Left lung (tissue), 10 donors: ENCODE data around the gene BLTP2. TPM values are rescaled to one million over a fixed set of nuclear protein-coding genes. Genes with fewer than 3 reads are reported as not detected.
A peak's percentile ranks its signal among the peaks of the same experiment; 100 is the strongest.

Experiments used
- ATAC-seq: fragments of 200-7000 bp; cut with Tn5 transposase; one replicate; pipeline ENCODE4 v1.9.1; 2020; ENCODE audit warnings: moderate library complexity
- DNase-seq, 4 donors: peaks; one replicate each; pipeline ENCODE4 v3.0.0-alpha.2; 2013 to 2020
- H3K27ac ChIP-seq, 2 donors: fragments of 200-600 bp; sonication (generic) in 1 of 2; one replicate each; pipeline versions ENCODE4 v1.5.0 to v1.8.0; 2020 to 2021
- H3K27me3 ChIP-seq, 2 donors: fragments of 200-600 bp; sonication (generic) in 1 of 2; one replicate each; pipeline versions ENCODE4 v1.5.0 to v1.8.0; 2020 to 2021
- H3K36me3 ChIP-seq, 2 donors: fragments of 200-600 bp; sonication (generic) in 1 of 2; one replicate each; pipeline versions ENCODE4 v1.5.0 to v1.8.0; 2020 to 2021
- H3K4me1 ChIP-seq, 2 donors: fragments of 200-600 bp; one replicate each; pipeline ENCODE4 v1.8.0; 2021
- H3K4me3 ChIP-seq, 2 donors: fragments of 200-600 bp; sonication (generic) in 1 of 2; one replicate each; pipeline versions ENCODE4 v1.5.0 to v1.8.0; 2020 to 2021; ENCODE audit warnings: mild to moderate bottlenecking in 1 of 2
- H3K9me3 ChIP-seq, 2 donors: fragments of 200-600 bp; sonication (generic) in 1 of 2; one replicate each; pipeline versions ENCODE4 v1.5.0 to v1.8.0; 2020 to 2021
- CTCF ChIP-seq, 2 donors: fragments of 200-600 bp; sonication (generic) in 1 of 2; IDR thresholded peaks; one replicate each; pipeline versions ENCODE4 v1.5.0 to v1.8.0; 2021; ENCODE audit warnings: antibody characterized with exemption in 2 of 2
- intact Hi-C, 2 donors: fragments of 100-400 bp; cut with DNase I; formaldehyde crosslinking; loops; one replicate each; pipeline versions ENCODE4 v1.11.2 to v1.14.2; 2022
- polyA plus RNA-seq, 6 donors: library from polyadenylated mRNA; unstranded; fragments of 120-200 nt; gene quantifications; one replicate each; pipeline ENCODE4 v1.2.1, GENCODE V29; 2013; ENCODE audit not compliant: insufficient read length in 6 of 6
- total RNA-seq, 2 donors: library from RNA; stranded (reverse); fragmentation: NEBNext Ultra II Directional; extraction: Animal tissue kit (Norgen Biotek cat#: 25700); gene quantifications; one replicate each; pipeline ENCODE4 v1.2.1, GENCODE V29; 2021
- donor health status: DM: no; HTN: yes; CAD: no.
- donor health status: DM: no; HTN: no; CAD: no.

Gene BLTP2
- total and polyA plus RNA-seq, 8 donors = 86.8 to 184 (median 93.1) TPM

DNA sequence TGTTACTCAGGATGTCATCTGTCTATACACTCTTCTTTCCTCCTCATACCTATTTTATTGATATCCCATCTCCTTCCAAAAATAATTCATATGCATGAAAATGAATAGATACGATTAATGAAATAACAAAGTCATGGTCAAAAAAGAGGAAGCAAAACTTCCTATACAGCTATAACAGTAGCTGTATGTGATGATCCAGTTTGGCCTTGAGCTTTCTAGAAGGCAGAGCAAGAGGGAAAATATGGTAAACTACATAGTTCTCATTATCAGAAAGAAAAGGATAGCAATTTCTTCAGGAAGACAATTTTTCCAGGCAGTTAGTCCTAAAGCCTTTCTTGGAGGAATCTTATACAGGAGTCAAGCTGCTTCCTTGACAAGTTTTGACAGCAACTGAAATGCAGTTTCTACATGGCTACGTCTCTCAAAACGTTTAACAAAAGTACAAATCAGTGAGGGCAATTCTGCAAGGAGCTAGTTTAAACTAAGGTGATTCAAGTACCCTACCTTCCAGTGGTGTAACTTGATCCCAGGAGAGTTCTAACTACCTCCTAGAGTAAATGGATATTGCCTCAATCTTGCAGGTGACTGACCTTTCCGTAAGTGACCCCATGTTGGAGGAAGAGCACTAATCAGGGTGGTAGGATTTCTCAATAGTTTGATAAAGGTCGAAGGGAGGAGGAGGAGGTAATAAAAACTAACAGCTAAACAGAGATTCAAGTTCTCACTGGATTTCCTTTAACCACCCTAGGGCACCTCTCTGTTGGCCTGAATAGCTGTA, 47.2 kb downstream of the BLTP2 start:
- Histone ChIP-seq H3K36me3 (peaks cover 0 to 6% of the 10 kb centered on the region in 2 donors), H3K9me3 (no peaks in the 10 kb centered on the region), H3K27me3 (no peaks in the 10 kb centered on the region), H3K4me1 (peaks cover 5 to 28% of the 10 kb centered on the region in 2 donors), H3K27ac (peak overlapping the region in 1 of 2 donors; percentile 24), H3K4me3 (peak overlapping the region; percentile 53 to 67)
- DNase-seq (no peak), ATAC-seq (peak; percentile 4)
- intact Hi-C loops = no loop called here
- TF ChIP-seq CTCF (IDR thresholded peaks at IDR 0.05) = no peak

Other genes starting within 250 kb of the BLTP2 start
- 10 to 100 TPM; 23.7 to 28.8 TPM for gene SLC46A1, start 238.9 kb downstream of the BLTP2 start, total RNA-seq
- 10 to 100 TPM in 3 of 6 donors, 1 to 10 TPM in 3; 7.9 to 12.1 (median 10.5) TPM for gene SLC46A1, start 238.9 kb downstream of the BLTP2 start, polyA plus RNA-seq
- not detected for gene SLC13A2, start 171.5 kb downstream of the BLTP2 start, total RNA-seq
- gene SLC13A2, start 171.5 kb downstream of the BLTP2 start, polyA plus RNA-seq = under 1 TPM; 0.13 to 0.60 (median 0.42) TPM
- under 1 TPM; 0.18 to 0.29 TPM for gene FOXN1, start 138.8 kb downstream of the BLTP2 start, total RNA-seq
- gene FOXN1, start 138.8 kb downstream of the BLTP2 start, polyA plus RNA-seq = under 1 TPM; 0.06 to 0.23 (median 0.15) TPM
- gene UNC119, start 92.5 kb downstream of the BLTP2 start, total RNA-seq = 10 to 100 TPM; 25.7 to 28.9 TPM
- gene UNC119, start 92.5 kb downstream of the BLTP2 start, polyA plus RNA-seq = 10 to 100 TPM; 29.1 to 36.7 (median 35.9) TPM
- gene PIGS, start 73.6 kb downstream of the BLTP2 start, total RNA-seq = 10 to 100 TPM; 59.6 to 63.3 TPM
- 10 to 100 TPM; 57.9 to 66.6 (median 64.0) TPM for gene PIGS, start 73.6 kb downstream of the BLTP2 start, polyA plus RNA-seq
- gene ALDOC, start 68.3 kb downstream of the BLTP2 start, total RNA-seq = 10 to 100 TPM; 10.9 to 15.2 TPM
- 10 to 100 TPM; 17.7 to 25.5 (median 20.8) TPM for gene ALDOC, start 68.3 kb downstream of the BLTP2 start, polyA plus RNA-seq
- 10 to 100 TPM in 1 of 2 donors, 1 to 10 TPM in 1; 9.5 to 15.2 TPM for gene SPAG5, start 46.1 kb downstream of the BLTP2 start, total RNA-seq
- gene SPAG5, start 46.1 kb downstream of the BLTP2 start, polyA plus RNA-seq = 10 to 100 TPM; 40.4 to 91.5 (median 63.4) TPM
- gene RSKR, start 31.0 kb downstream of the BLTP2 start, total RNA-seq = 10 to 100 TPM in 1 of 2 donors, 1 to 10 TPM in 1; 8.4 to 10.0 TPM
- 10 to 100 TPM; 18.9 to 31.6 (median 26.4) TPM for gene RSKR, start 31.0 kb downstream of the BLTP2 start, polyA plus RNA-seq
- gene SDF2, start 16.7 kb upstream of the BLTP2 start, total RNA-seq = 10 to 100 TPM; 57.3 to 58.1 TPM
- gene SDF2, start 16.7 kb upstream of the BLTP2 start, polyA plus RNA-seq = 10 to 100 TPM; 65.3 to 74.6 (median 70.6) TPM
- gene SUPT6H, start 17.0 kb upstream of the BLTP2 start, total RNA-seq = 10 to 100 TPM; 55.1 to 57.7 TPM
- gene SUPT6H, start 17.0 kb upstream of the BLTP2 start, polyA plus RNA-seq = 10 to 100 TPM; 71.1 to 76.1 (median 74.1) TPM
- gene PROCA1, start 66.7 kb upstream of the BLTP2 start, total RNA-seq = 1 to 10 TPM; 1.9 to 2.0 TPM
- gene PROCA1, start 66.7 kb upstream of the BLTP2 start, polyA plus RNA-seq = 1 to 10 TPM; 6.0 to 8.3 (median 7.2) TPM
- 10 to 100 TPM; 79.4 to 79.5 TPM for gene RAB34, start 72.7 kb upstream of the BLTP2 start, total RNA-seq
- 100 to 1,000 TPM; 184 to 213 (median 194) TPM for gene RAB34, start 72.7 kb upstream of the BLTP2 start, polyA plus RNA-seq
- gene RPL23A, start 74.8 kb upstream of the BLTP2 start, total RNA-seq = 1,000 to 10,000 TPM; 1,170 to 1,265 TPM
- gene RPL23A, start 74.8 kb upstream of the BLTP2 start, polyA plus RNA-seq = 1,000 to 10,000 TPM; 1,036 to 1,220 (median 1,104) TPM
- 10 to 100 TPM; 18.4 to 20.7 TPM for gene TLCD1, start 81.1 kb upstream of the BLTP2 start, total RNA-seq
- 1 to 10 TPM; 5.7 to 9.3 (median 8.2) TPM for gene TLCD1, start 81.1 kb upstream of the BLTP2 start, polyA plus RNA-seq
- gene NEK8, start 83.6 kb upstream of the BLTP2 start, total RNA-seq = 1 to 10 TPM; 5.6 to 7.5 TPM
- gene NEK8, start 83.6 kb upstream of the BLTP2 start, polyA plus RNA-seq = 1 to 10 TPM; 6.0 to 8.1 (median 7.2) TPM
- 10 to 100 TPM; 66.1 to 81.7 TPM for gene TRAF4, start 98.9 kb upstream of the BLTP2 start, total RNA-seq
- 100 to 1,000 TPM in 4 of 6 donors, 10 to 100 TPM in 2; 86.6 to 136 (median 107) TPM for gene TRAF4, start 98.9 kb upstream of the BLTP2 start, polyA plus RNA-seq
- 10 to 100 TPM; 16.5 to 25.4 TPM for gene FAM222B, start 197.6 kb upstream of the BLTP2 start, total RNA-seq
- gene FAM222B, start 197.6 kb upstream of the BLTP2 start, polyA plus RNA-seq = 10 to 100 TPM; 18.4 to 21.0 (median 19.6) TPM
- 10 to 100 TPM; 30.0 to 33.4 TPM for gene ERAL1, start 209.9 kb upstream of the BLTP2 start, total RNA-seq
- gene ERAL1, start 209.9 kb upstream of the BLTP2 start, polyA plus RNA-seq = 10 to 100 TPM; 63.5 to 70.1 (median 65.6) TPM